HG03045 (cell line): ENCODE measurements around the gene GSX1.

Source experiments
- ATAC-seq: cut with Tn5 transposase; IDR thresholded peaks from one replicate; pipeline ENCODE4 v1.9.1; 2021; ENCODE audit warnings: mild to moderate bottlenecking, moderate library complexity; ENCODE audit not compliant: unreplicated experiment

The GSX1 gene

GRCh38 chr13:27826379-27827353, 34.4 kb downstream of the GSX1 start:
- no peak for ATAC-seq

DNA sequence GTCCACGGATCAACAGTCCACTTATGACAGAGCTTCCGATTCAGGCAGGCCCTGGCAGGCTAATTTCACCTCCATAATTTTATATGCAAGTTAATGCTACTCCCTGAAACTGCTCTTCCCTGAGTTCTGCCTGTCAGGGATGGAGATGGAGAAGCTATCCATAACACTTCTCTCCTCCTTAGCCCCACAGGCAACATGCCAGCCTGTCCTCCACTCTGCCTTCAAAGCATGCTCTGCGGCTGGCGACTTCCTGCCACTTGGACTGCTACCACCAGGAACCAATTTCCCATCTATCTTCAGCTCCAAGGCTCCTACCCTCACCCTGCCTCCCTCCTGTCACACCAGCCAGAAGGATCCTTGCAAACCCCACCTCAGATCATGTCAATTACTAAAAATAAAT, 35.4 kb downstream of the GSX1 start:
- ATAC-seq: no peak

DNA sequence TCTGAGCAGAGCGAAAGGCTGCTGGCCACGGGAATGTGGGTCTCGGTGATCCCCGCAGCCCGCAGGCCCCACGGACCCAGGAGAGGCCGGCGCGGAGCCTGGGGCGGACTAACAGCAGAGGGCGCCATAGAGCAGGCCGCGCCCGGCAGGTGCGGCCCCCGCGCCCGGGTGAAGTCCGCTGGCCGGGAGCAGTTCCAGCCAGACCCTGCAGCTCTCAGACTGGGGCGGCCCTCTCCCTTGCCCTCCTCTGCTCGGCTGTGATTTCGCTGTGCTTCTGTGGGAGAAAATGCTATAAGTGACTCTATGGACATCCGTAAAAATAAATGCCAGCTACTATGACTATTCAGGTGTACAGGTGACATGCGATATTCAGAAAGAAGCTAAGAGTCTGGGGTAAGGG, 37.7 kb downstream of the GSX1 start:
- peak; percentile 79 for ATAC-seq

DNA sequence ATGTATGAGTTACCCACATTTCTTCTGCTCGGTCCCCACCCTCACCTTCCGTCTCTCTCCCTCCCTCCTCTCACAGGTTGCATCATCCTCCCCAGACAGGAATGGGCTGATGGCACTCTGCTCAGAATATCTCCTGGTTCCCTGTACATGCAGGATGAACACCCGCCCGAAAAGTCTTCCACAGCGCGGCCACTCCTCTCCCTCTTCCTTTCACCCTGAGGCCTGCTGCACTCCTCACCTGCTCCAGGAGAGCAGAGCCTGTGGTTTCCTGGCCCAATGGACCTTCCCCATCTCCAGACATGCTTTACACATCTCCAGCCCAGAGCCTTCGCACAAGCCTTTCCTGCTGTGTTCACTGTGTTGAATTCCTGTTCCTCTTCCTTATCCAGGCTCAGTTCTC, 40.9 kb downstream of the GSX1 start:
- no peak for ATAC-seq

DNA sequence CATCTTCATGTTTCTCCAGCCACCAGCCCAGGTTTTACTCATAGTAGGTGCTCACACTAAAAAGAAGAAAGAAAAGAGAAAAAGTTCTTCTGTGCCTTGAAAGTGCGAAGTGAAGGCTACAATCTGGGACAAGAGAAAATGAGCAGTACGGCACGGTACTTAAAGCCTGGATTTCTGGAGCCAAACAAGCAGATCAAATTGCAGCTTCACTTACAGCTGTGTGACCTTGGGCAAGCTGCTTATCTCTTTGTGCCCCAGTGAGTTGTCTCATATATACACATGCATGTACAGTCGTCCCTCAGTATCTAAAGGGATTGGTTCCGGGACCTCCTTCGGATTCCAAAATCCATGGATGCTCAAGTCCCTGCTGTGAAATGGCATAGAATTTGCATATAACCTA, 41.8 kb downstream of the GSX1 start:
- ATAC-seq: no peak

GRCh38 chr13:27835799-27836198, 43.5 kb downstream of the GSX1 start:
- no peak for ATAC-seq

DNA sequence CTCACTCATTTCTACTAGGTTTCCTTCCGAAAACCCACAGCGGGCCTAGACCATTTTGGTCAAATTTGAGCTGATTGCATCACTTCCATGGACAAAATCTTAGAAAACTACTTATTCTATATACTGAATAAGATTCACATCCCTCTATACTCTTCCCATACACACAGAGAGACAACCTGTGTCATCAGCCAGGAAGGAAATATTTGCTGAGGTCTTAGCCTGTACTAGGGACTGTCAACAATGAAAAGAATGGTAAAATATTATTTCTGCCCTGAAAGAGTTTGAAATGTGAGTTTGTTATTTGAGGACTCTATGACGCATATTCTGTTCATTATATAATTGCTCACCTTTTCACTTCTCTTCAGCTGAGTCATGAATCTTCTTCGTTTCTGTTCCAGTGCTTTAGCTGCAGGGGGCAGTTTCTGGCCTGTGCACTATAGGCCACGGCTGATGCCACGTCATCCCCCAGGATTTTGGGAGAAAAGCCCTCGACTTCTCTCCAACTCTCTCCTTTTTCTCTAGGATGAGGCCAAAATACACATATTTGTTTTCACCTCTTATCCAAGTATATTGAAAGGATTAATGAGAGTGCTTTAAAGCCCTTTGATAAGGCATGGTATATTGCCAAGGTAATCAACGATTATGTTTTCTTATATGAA, 47.7 kb downstream of the GSX1 start:
- ATAC-seq: no peak

- no peak for ATAC-seq
Observed at GRCh38 chr13:27842571-27842970, 50.3 kb downstream of the GSX1 start.
